Measurements from ENCODE around the gene ALKAL2. TPM values are rescaled to one million over a fixed set of nuclear protein-coding genes. Genes with fewer than 3 reads are reported as not detected.

The ALKAL2 gene
- polyA plus RNA-seq, 1 of the 3 experiments (the other 2 are of a cell fraction) = not detected

DNA sequence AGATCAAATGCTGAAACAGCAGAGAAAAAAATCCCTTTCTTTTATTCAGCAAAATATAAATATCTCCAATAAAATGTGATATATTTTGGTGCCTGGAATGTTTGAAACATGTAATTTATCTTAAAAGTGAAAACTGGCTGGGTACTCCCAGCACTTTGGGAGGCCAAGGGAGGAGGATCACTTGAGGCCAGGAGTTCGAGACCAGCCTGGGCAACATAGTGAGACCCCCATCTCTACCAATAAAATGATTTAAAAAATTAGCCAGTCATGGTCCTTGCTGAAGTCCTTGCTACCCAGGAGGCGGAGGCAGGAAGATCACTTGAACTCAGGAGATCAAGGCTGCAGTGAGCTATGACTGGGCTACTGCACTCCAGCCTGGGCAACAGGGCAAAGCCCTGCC is 32.7 kb downstream of the ALKAL2 start (continued):
- TF ChIP-seq, protein P1, sequence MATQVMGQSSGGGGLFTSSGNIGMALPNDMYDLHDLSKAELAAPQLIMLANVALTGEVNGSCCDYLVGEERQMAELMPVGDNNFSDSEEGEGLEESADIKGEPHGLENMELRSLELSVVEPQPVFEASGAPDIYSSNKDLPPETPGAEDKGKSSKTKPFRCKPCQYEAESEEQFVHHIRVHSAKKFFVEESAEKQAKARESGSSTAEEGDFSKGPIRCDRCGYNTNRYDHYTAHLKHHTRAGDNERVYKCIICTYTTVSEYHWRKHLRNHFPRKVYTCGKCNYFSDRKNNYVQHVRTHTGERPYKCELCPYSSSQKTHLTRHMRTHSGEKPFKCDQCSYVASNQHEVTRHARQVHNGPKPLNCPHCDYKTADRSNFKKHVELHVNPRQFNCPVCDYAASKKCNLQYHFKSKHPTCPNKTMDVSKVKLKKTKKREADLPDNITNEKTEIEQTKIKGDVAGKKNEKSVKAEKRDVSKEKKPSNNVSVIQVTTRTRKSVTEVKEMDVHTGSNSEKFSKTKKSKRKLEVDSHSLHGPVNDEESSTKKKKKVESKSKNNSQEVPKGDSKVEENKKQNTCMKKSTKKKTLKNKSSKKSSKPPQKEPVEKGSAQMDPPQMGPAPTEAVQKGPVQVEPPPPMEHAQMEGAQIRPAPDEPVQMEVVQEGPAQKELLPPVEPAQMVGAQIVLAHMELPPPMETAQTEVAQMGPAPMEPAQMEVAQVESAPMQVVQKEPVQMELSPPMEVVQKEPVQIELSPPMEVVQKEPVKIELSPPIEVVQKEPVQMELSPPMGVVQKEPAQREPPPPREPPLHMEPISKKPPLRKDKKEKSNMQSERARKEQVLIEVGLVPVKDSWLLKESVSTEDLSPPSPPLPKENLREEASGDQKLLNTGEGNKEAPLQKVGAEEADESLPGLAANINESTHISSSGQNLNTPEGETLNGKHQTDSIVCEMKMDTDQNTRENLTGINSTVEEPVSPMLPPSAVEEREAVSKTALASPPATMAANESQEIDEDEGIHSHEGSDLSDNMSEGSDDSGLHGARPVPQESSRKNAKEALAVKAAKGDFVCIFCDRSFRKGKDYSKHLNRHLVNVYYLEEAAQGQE (IDR thresholded peaks at IDR 0.05; ENCODE audit: low read depth, low read length) = no peak
- no peak for TF ChIP-seq FOXJ3 (CRISPR knock-in tag; IDR thresholded peaks at IDR 0.05)
- no peak for TF ChIP-seq SMC3 (IDR thresholded peaks at IDR 0.05; ENCODE audit: low read depth, low read length)

DNA sequence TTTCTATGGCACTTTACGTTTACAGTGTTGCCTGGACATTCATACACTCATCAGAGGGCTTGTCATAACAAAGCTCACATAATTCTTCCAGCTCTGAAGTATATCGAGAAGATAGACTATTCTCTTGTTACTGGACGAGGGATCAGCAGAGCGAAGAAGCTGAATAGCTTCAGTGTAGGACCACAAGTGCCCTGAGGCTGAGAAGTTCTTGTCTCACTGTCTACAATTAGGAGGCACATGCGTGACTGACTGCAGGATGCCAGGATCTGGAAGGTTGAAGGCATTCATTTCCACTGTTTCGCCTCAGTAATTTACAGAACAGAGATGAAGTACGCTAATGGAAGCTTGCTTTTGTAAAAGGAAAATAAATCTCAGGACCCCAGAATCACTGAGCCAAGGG is 33.6 kb downstream of the ALKAL2 start:
- POLR2A ChIA-PET = no interaction called here
- no peak for TF ChIP-seq GABPA (IDR thresholded peaks at IDR 0.05; ENCODE audit: low read depth)
- TF ChIP-seq SMC3 (IDR thresholded peaks at IDR 0.05; ENCODE audit: low read depth, low read length) = no peak
- TF ChIP-seq JUND (IDR thresholded peaks at IDR 0.05) = no peak
- TF ChIP-seq ELF1 (IDR thresholded peaks at IDR 0.05) = no peak

DNA sequence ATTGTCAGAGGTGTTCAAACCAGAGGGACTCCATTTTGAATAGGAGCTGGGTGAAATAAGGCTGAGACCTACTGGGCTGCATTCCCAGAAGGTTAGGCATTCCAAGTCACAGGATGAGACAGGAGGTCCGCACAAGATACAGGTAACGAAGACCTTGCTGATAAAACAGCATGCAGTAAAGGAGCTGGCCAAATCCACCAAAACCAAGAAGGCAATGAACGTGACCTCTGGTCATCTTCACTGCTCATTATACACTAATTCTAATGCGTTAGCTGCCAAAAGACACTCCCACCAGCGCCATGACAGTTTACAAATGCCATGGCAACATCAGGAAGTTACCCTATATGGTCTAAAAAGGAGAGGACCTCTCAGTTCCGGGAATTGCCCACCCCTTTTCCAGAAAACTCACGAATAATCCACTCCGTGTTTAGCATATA is 34.7 kb downstream of the ALKAL2 start:
- no peaks in the 10 kb centered on the region for H3K9me2 ChIP-seq
- H3K9ac ChIP-seq = no peak overlapping the region
- ChIA-PET POLR2A (no interaction called here), CTCF (no interaction called here)
- H3K4me2 ChIP-seq = no peak overlapping the region
- no peaks in the 10 kb centered on the region; the same call in 1 of the 2 replicates for H3K9me3 ChIP-seq
- H3K27ac ChIP-seq (ENCODE audit: low read depth in 2 of 2, low read length in 1 of 2) = no peak overlapping the region
- H3K79me2 ChIP-seq (ENCODE audit: insufficient read depth) = no peaks in the 10 kb centered on the region
- DNase-seq = no peak
- no peak overlapping the region for H2AFZ ChIP-seq (ENCODE audit: low read depth)
- H4K20me1 ChIP-seq (ENCODE audit: insufficient read depth) = no peaks in the 10 kb centered on the region
- no peaks in the 10 kb centered on the region for H3K27me3 ChIP-seq (ENCODE audit: insufficient read depth)
- H3K4me3 ChIP-seq (ENCODE audit: low read depth in 2 of 2, low read length in 1 of 2) = no peak overlapping the region
- no peaks in the 10 kb centered on the region for H3F3A ChIP-seq (replicated peaks; ENCODE audit: insufficient read depth)
- WGBS (ENCODE audit: low lambda C conversion rate) = 92% methylated on average over 8 of the region's 8 CpGs
- TF ChIP-seq RAD21 (IDR thresholded peaks at IDR 0.05; ENCODE audit: low read length) (no peak), JUND (IDR thresholded peaks at IDR 0.05) (no peak), TAF1 (IDR thresholded peaks at IDR 0.05; ENCODE audit: borderline replicate concordance, low read depth, low read length) (no peak), MXI1 (IDR thresholded peaks at IDR 0.05; ENCODE audit: low read depth, low read length) (no peak), FOXM1 (IDR thresholded peaks at IDR 0.05; ENCODE audit: low read depth) (no peak), GATA2 (CRISPR knock-in tag; IDR thresholded peaks at IDR 0.05) (no peak), POLR2AphosphoS5 (IDR thresholded peaks at IDR 0.05; ENCODE audit: low read depth, low read length) (no peak), RXRA (IDR thresholded peaks at IDR 0.05; ENCODE audit: borderline replicate concordance, low read depth) (no peak), NFIC (IDR thresholded peaks at IDR 0.05; ENCODE audit: borderline replicate concordance) (no peak), RFX5 (IDR thresholded peaks at IDR 0.05; ENCODE audit: low read length) (no peak), SMC3 (IDR thresholded peaks at IDR 0.05; ENCODE audit: low read depth, low read length) (no peak), ELF1 (IDR thresholded peaks at IDR 0.05) (no peak), GABPA (IDR thresholded peaks at IDR 0.05; ENCODE audit: low read depth) (no peak), FOXJ3 (CRISPR knock-in tag; IDR thresholded peaks at IDR 0.05) (no peak), FOSL2 (IDR thresholded peaks at IDR 0.05; ENCODE audit: borderline replicate concordance, low read depth) (no peak), SIN3A (IDR thresholded peaks at IDR 0.05; ENCODE audit: borderline replicate concordance, low read depth, low read length) (no peak), RCOR1 (IDR thresholded peaks at IDR 0.05; ENCODE audit: low read length) (no peak)
- TF ChIP-seq, protein P2, sequence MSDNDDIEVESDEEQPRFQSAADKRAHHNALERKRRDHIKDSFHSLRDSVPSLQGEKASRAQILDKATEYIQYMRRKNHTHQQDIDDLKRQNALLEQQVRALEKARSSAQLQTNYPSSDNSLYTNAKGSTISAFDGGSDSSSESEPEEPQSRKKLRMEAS (IDR thresholded peaks at IDR 0.05; ENCODE audit: low read depth) = no peak
- TF ChIP-seq, protein P3, sequence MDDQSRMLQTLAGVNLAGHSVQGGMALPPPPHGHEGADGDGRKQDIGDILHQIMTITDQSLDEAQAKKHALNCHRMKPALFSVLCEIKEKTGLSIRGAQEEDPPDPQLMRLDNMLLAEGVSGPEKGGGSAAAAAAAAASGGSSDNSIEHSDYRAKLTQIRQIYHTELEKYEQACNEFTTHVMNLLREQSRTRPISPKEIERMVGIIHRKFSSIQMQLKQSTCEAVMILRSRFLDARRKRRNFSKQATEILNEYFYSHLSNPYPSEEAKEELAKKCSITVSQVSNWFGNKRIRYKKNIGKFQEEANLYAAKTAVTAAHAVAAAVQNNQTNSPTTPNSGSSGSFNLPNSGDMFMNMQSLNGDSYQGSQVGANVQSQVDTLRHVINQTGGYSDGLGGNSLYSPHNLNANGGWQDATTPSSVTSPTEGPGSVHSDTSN (IDR thresholded peaks at IDR 0.05) = no peak
- TF ChIP-seq, protein P4, sequence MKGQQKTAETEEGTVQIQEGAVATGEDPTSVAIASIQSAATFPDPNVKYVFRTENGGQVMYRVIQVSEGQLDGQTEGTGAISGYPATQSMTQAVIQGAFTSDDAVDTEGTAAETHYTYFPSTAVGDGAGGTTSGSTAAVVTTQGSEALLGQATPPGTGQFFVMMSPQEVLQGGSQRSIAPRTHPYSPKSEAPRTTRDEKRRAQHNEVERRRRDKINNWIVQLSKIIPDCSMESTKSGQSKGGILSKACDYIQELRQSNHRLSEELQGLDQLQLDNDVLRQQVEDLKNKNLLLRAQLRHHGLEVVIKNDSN (IDR thresholded peaks at IDR 0.05; ENCODE audit: borderline replicate concordance, low read depth) = no peak
- peaks cover 33 to 38% of the 10 kb centered on the region in 2 experiments for H3K36me3 ChIP-seq (replicated peaks in 1 of 2; ENCODE audit: control insufficient read depth in 1 of 2, insufficient read depth in 2 of 2, low read length in 1 of 2)
- H3K4me1 ChIP-seq (ENCODE audit: control insufficient read depth in 1 of 2, insufficient read depth in 2 of 2, low read depth in 1 of 2, low read length in 1 of 2) = peaks cover 0 to 10% of the 10 kb centered on the region in 2 experiments; a peak in 1 of 4 replicates

More for the DNA sequence above, 33.6 kb downstream of the ALKAL2 start:
- Histone ChIP-seq H3K9me3 (no peaks in the 10 kb centered on the region; the same call in 1 of the 2 replicates), H3K9me2 (no peaks in the 10 kb centered on the region), H3K36me3 (replicated peaks in 1 of 2; ENCODE audit: control insufficient read depth in 1 of 2, insufficient read depth in 2 of 2, low read length in 1 of 2) (peaks cover 32 to 34% of the 10 kb centered on the region in 2 experiments), H3K27ac (ENCODE audit: low read depth in 2 of 2, low read length in 1 of 2) (no peak overlapping the region; a peak in 1 of 4 replicates), H2AFZ (ENCODE audit: low read depth) (no peak overlapping the region), H3K4me1 (ENCODE audit: control insufficient read depth in 1 of 2, insufficient read depth in 2 of 2, low read depth in 1 of 2, low read length in 1 of 2) (peaks cover 0 to 10% of the 10 kb centered on the region in 2 experiments; a peak in 1 of 4 replicates), H3K27me3 (ENCODE audit: insufficient read depth) (no peaks in the 10 kb centered on the region), H3K4me2 (no peak overlapping the region), H4K20me1 (ENCODE audit: insufficient read depth) (no peaks in the 10 kb centered on the region), H3K4me3 (ENCODE audit: low read depth in 2 of 2, low read length in 1 of 2) (no peak overlapping the region), H3K9ac (no peak overlapping the region), H3F3A (replicated peaks; ENCODE audit: insufficient read depth) (no peaks in the 10 kb centered on the region), H3K79me2 (ENCODE audit: insufficient read depth) (no peaks in the 10 kb centered on the region)
- WGBS (ENCODE audit: low lambda C conversion rate) = 87% methylated on average over 7 of the region's 7 CpGs
- no peak for DNase-seq
- CTCF ChIA-PET = interaction anchor here (1.0 to 2.1 kb wide), 3 partner anchors 14 to 275 kb away, joined by 3 to 9 read pairs (median 4); no protein-coding TSS in a partner anchor

Data from SK-N-SH (cell line).